Endothelial cell of hepatic sinusoid (primary cell): ENCODE data around the gene MTAP.
"Not testable (repeated sequence)": the region's sequence is repeated elsewhere in the genome, so short reads cannot be mapped to it uniquely, and the experiment has no call there.

Experiments used
- in situ Hi-C: cut with HindIII; loops from 2 replicates; pipeline ENCODE4 v1.10.0; 2017; ENCODE audit warnings: low sequenced_read_pairs

The MTAP gene

GRCh38 chr9:21904371-21904770, 101.9 kb downstream of the MTAP start:
- in situ Hi-C loops: no loop called here

- in situ Hi-C loops: no loop called here
Measured at GRCh38 chr9:21904776-21905175, 102.3 kb downstream of the MTAP start.

GRCh38 chr9:21906213-21906612, 103.8 kb downstream of the MTAP start:
- in situ Hi-C loops: no loop called here

GRCh38 chr9:21906881-21907280, 104.4 kb downstream of the MTAP start:
- in situ Hi-C loops: no loop called here

GRCh38 chr9:21919377-21920362, 117.2 kb downstream of the MTAP start:
- in situ Hi-C loops: no loop called here

GRCh38 chr9:21923694-21924093, 121.3 kb downstream of the MTAP start:
- in situ Hi-C loops: no loop called here

GRCh38 chr9:21927752-21928151, 125.3 kb downstream of the MTAP start:
- in situ Hi-C loops: loop anchor here (5.0 kb wide), 1 partner anchor 35 kb away; no protein-coding TSS in a partner anchor

GRCh38 chr9:21931428-21931827, 129.0 kb downstream of the MTAP start:
- in situ Hi-C loops: no loop called here

GRCh38 chr9:21933281-21933680, 130.8 kb downstream of the MTAP start:
- in situ Hi-C loops: no loop called here

GRCh38 chr9:21933865-21934264, 131.4 kb downstream of the MTAP start:
- in situ Hi-C loops: no loop called here

GRCh38 chr9:21935631-21936030, 133.2 kb downstream of the MTAP start:
- in situ Hi-C loops: no loop called here

- in situ Hi-C loops: no loop called here
Measured at GRCh38 chr9:21936161-21936560, 133.7 kb downstream of the MTAP start.

- in situ Hi-C loops: no loop called here
Measured at GRCh38 chr9:21941337-21941995, 139.0 kb downstream of the MTAP start.

GRCh38 chr9:21943464-21943863, 141.0 kb downstream of the MTAP start:
- in situ Hi-C loops: no loop called here

- in situ Hi-C loops: no loop called here
Measured at GRCh38 chr9:21945606-21946005, 143.2 kb downstream of the MTAP start.

GRCh38 chr9:21958833-21959232, 156.4 kb downstream of the MTAP start:
- in situ Hi-C loops: no loop called here

- in situ Hi-C loops: not testable (repeated sequence)
Measured at GRCh38 chr9:21959268-21959667, 156.8 kb downstream of the MTAP start.

- in situ Hi-C loops: loop anchor here (5.0 kb wide), 1 partner anchor 34 kb away; no protein-coding TSS in a partner anchor
Measured at GRCh38 chr9:21961569-21961968, 159.1 kb downstream of the MTAP start.

GRCh38 chr9:21964925-21965385, 162.5 kb downstream of the MTAP start:
- in situ Hi-C loops: loop anchor here (5.0 kb wide), 1 partner anchor 38 kb away; no protein-coding TSS in a partner anchor

GRCh38 chr9:21965401-21965951, 163.0 kb downstream of the MTAP start:
- in situ Hi-C loops: no loop called here

GRCh38 chr9:21966140-21966851, 163.9 kb downstream of the MTAP start:
- in situ Hi-C loops: no loop called here
